Neural cell (in vitro differentiated cells): Measurements from ENCODE around the gene KDM1B. TPM values are rescaled to one million over a fixed set of nuclear protein-coding genes. Genes with fewer than 3 reads are reported as not detected.

ENCODE experiments used
- H2AFZ ChIP-seq: fragments of 200-600, 300-800 bp; sonication (generic), shearing (Covaris generic); 2 replicates; pipeline ENCODE4 v1.6.0; 2014; ENCODE audit warnings: low read depth, mild to moderate bottlenecking, antibody characterized with exemption, low read length, moderate library complexity
- H3F3A ChIP-seq: fragments of 200-600 bp; shearing (Covaris generic); 2 replicates; pipeline ENCODE4 v1.6.1; 2016; ENCODE audit warnings: mild to moderate bottlenecking, moderate library complexity, mixed read lengths, antibody characterized with exemption, low read length; ENCODE audit not compliant: insufficient read depth, poor library complexity, severe bottlenecking
- H3K27ac ChIP-seq: fragments of 200-600, 300-800 bp; sonication (generic), shearing (Covaris generic); 2 replicates; pipeline ENCODE4 v1.5.1; 2014; ENCODE audit warnings: mild to moderate bottlenecking, low read length, moderate library complexity
- H3K27me3 ChIP-seq: fragments of 300-800, 200-600 bp; sonication (generic), shearing (Covaris generic); 2 replicates; pipeline ENCODE4 v1.6.0; 2014; ENCODE audit warnings: mild to moderate bottlenecking, low read depth, low read length, moderate library complexity; ENCODE audit not compliant: insufficient read depth
- H3K36me3 ChIP-seq: fragments of 300-800, 200-600 bp; sonication (generic), shearing (Covaris generic); 2 replicates; pipeline ENCODE4 v1.5.1; 2014; ENCODE audit warnings: mild to moderate bottlenecking, antibody characterized with exemption, low read length, moderate library complexity; ENCODE audit not compliant: insufficient read depth
- H3K4me2 ChIP-seq: fragments of 300-800, 200-600 bp; sonication (generic), shearing (Covaris generic); 2 replicates; pipeline ENCODE4 v1.6.0; 2014; ENCODE audit warnings: mild to moderate bottlenecking, low read length
- H3K4me3 ChIP-seq: fragments of 300-800, 200-600 bp; sonication (generic), shearing (Covaris generic); 2 replicates; pipeline ENCODE4 v1.5.1; 2014; ENCODE audit warnings: mild to moderate bottlenecking, low read length, moderate library complexity
- H3K79me2 ChIP-seq: fragments of 200-600 bp; shearing (Covaris generic); replicated peaks from 2 replicates; pipeline ENCODE4 v1.6.0; 2014; ENCODE audit warnings: mild to moderate bottlenecking, low read length, moderate library complexity; ENCODE audit not compliant: insufficient read depth
- H3K9ac ChIP-seq: fragments of 300-800, 200-600 bp; sonication (generic), shearing (Covaris generic); 2 replicates; pipeline ENCODE4 v1.6.1; 2016; ENCODE audit warnings: mild to moderate bottlenecking, low read length, mixed read lengths
- H3K9me2 ChIP-seq: fragments of 200-600 bp; shearing (Covaris generic); 2 replicates; pipeline ENCODE4 v1.6.1; 2016; ENCODE audit warnings: mild to moderate bottlenecking, low read length, mixed read lengths; ENCODE audit not compliant: insufficient read depth
- H3K9me3 ChIP-seq: fragments of 200-600, 300-800 bp; sonication (generic), shearing (Covaris generic); 2 replicates; pipeline ENCODE4 v1.6.1; 2016; ENCODE audit warnings: mild to moderate bottlenecking, mixed run types, low read length, moderate library complexity, mixed read lengths
- H4K20me1 ChIP-seq: fragments of 200-600 bp; shearing (Covaris generic); 2 replicates; pipeline ENCODE4 v1.6.1; 2016; ENCODE audit warnings: mild to moderate bottlenecking, mixed run types; ENCODE audit not compliant: insufficient read depth
- CTCF ChIP-seq: fragments of 450-650 bp; IDR thresholded peaks from 2 replicates; pipeline ENCODE4 v1.5.1; 2014; ENCODE audit warnings: antibody characterized with exemption, mild to moderate bottlenecking, moderate library complexity; ENCODE audit not compliant: poor library complexity, severe bottlenecking
- EP300 ChIP-seq: fragments of 450-650 bp; conservative IDR thresholded peaks from 2 replicates; pipeline ENCODE4 v1.6.1; 2014; ENCODE audit warnings: antibody characterized with exemption, mild to moderate bottlenecking, moderate library complexity; ENCODE audit not compliant: poor library complexity, severe bottlenecking
- EZH2 ChIP-seq: fragments of 200-600, 300-800 bp; shearing (Covaris generic), sonication (generic); IDR thresholded peaks from 2 replicates; pipeline ENCODE4 v1.6.1; 2014; ENCODE audit warnings: antibody characterized with exemption, low read length, borderline replicate concordance, mild to moderate bottlenecking; ENCODE audit not compliant: insufficient read depth, poor library complexity, severe bottlenecking
- MXI1 ChIP-seq: fragments of 450-650 bp; conservative IDR thresholded peaks from 2 replicates; pipeline ENCODE4 v1.6.1; 2014; ENCODE audit warnings: antibody characterized with exemption, mild to moderate bottlenecking; ENCODE audit not compliant: poor library complexity, severe bottlenecking
- POLR2AphosphoS5 ChIP-seq: IDR thresholded peaks from 2 replicates; pipeline ENCODE4 v1.6.1; 2012
- RAD21 ChIP-seq: fragments of 450-650 bp; conservative IDR thresholded peaks from 2 replicates; pipeline ENCODE4 v1.6.1; 2014; ENCODE audit warnings: antibody characterized with exemption, mild to moderate bottlenecking, moderate library complexity
- REST ChIP-seq: IDR thresholded peaks from 2 replicates; pipeline ENCODE4 v1.6.1; 2012; ENCODE audit warnings: borderline replicate concordance
- SMC3 ChIP-seq: fragments of 450-650 bp; conservative IDR thresholded peaks from 2 replicates; pipeline ENCODE4 v1.6.1; 2014; ENCODE audit warnings: antibody characterized with exemption, mild to moderate bottlenecking, moderate library complexity; ENCODE audit not compliant: poor library complexity
- TAF1 ChIP-seq: IDR thresholded peaks from 2 replicates; pipeline ENCODE4 v1.6.1; 2012; ENCODE audit warnings: low read depth
- polyA plus RNA-seq: library from polyadenylated mRNA; depleted of rRNA; stranded (reverse); fragments of >200 nt; gene quantifications from 2 replicates; pipeline ENCODE4 v1.2.3, GENCODE V29; 2014

The KDM1B gene
- polyA plus RNA-seq, 1 donor from 2014 or later: 24.5 TPM

- no peaks in the 10 kb centered on the region for H3F3A ChIP-seq
- no peak overlapping the region for H3K9ac ChIP-seq
These were observed 22.2 kb downstream of the KDM1B start for GRCh38 chr6:18177286-18177965.

More at GRCh38 chr6:18177286-18177965, 22.2 kb downstream of the KDM1B start:
- H3K9me3 ChIP-seq: no peaks in the 10 kb centered on the region
- no peak overlapping the region for H2AFZ ChIP-seq
- no peak overlapping the region for H3K4me3 ChIP-seq
- no peaks in the 10 kb centered on the region for H4K20me1 ChIP-seq
- no peak overlapping the region for H3K4me2 ChIP-seq
- H3K9me2 ChIP-seq: no peaks in the 10 kb centered on the region
- no peaks in the 10 kb centered on the region for H3K79me2 ChIP-seq
- no peaks in the 10 kb centered on the region for H3K36me3 ChIP-seq
- H3K27ac ChIP-seq: no peak overlapping the region
- TF ChIP-seq SMC3 (no peak), TAF1 (no peak), EZH2 (no peak), CTCF (no peak), MXI1 (no peak), POLR2AphosphoS5 (no peak), RAD21 (no peak), EP300 (no peak), REST (no peak)
- H3K27me3 ChIP-seq: no peaks in the 10 kb centered on the region
